Measurements from ENCODE around the gene OR8U1. TPM values are rescaled to one million over a fixed set of nuclear protein-coding genes. Genes with fewer than 3 reads are reported as not detected.
"Not testable (repeated sequence)": the region's sequence is repeated elsewhere in the genome, so short reads cannot be mapped to it uniquely, and the experiment has no call there.

Gene OR8U1
- polyA plus RNA-seq (ENCODE audit: insufficient read length in 4 of 4) = not detected

DNA sequence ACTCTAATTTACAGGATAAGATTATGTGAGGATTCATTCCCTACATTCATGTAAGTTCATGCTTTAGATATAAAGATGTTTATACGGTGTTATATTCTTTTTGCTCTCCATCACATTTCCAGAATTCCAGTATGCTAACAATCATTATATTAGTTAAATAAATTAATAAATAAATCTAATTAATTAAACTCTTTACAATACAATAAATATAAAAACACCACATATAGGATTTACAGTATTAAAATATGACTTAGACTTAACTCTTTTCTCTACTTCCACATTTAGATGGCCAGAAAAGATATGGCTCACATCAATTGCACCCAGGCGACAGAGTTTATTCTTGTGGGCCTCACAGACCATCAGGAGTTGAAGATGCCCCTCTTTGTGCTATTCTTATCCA, at the start of gene OR8U1:
OR8U1 (plus strand) TSS at position 301 of the 400 bp plus-strand sequence; CDS start at position 301, 0 bp downstream.
- DNase-seq (ENCODE audit: low read depth in 4 of 4, low spot score in 3 of 4) = no peak

DNA sequence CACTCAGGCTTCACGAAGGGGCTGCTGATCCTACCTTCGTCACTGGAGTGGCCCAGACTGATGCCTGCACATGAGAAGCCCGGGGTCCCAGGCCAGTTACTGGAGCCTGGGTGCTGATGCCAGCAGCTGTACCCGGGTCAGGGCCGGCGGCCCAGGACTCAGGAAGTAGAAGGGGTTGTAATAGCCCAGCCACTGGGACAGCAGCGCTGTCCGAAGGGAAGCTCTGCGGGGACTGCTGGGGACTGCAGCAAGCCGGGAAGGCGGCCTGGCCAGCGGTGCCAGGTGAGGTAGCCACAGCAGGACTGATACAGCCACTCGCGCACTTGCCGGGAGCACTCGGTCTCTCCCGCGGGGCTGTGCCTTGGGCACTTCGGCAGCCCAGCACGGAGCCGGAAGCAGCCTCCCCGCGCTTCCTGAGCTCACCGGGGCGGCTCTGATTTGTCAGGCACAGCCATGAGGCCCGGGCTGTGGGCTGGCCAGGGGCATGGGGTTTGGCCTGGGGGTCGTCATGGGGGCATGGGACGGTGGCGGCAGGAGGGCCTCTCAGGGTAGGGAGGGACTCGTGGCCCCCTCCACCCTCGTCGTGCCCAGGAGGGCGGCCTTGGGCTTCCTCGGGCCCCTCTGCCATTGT, 43.4 kb upstream of the OR8U1 start:
- DNase-seq (ENCODE audit: low read depth in 4 of 4, low spot score in 3 of 4) = no peak

DNA sequence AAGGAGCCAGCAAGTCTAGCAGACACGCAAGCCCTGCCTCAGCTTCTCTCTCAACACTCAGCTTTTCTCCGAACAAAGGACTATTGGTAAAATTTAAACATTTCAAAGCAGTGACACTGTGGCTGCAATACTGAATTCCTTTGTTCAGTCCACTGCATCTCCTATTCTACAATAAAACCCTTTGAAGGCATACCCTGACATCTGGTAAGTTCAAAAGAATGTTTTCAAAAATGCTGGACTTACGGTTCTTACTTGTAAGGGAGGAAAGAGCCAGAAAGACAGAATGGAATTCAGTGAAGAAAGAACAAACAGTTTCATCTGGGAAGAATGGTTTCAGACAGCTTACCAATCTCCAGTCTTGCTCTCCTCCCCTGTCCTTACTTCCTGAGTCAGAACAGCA, 42.3 kb upstream of the OR8U1 start:
- DNase-seq (ENCODE audit: low read depth in 4 of 4, low spot score in 3 of 4) = no peak

DNA sequence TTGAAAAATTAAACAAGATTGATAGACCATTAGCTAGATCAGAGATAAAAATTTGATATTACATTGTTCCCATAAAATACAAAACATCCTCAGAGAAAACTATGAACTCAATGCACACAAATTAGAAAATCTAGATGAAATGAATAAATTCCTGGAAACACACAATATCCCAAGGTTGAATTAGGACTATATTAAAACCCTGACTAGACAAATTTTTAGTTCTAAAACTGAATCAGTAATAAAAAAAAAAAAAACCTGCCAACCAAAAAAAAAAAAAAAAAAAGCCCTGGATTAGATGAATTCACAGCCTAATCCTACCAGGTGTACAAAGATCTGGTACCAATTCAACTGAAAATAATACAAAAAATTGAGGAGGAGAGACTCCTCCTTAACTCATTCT, 35.1 kb upstream of the OR8U1 start:
- no peak for DNase-seq (ENCODE audit: low read depth in 4 of 4, low spot score in 3 of 4)

DNA sequence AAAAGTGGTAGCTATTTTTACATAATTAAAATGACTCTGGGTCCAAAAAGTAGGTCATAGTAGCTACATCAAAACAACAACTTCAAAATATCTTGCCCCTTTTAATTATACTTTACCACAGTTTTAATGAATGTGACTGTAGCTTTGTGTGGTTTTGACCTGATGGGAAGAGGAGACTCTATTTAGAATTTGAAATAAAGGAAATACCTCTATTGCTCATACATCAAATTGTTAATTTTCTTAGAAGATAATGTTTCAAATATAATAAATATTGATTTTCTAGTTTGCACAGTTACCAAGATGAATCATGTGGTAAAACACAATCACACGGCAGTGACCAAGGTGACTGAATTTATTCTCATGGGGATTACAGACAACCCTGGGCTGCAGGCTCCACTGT, 29.7 kb upstream of the OR8U1 start, which contains the start of gene OR8K1:
OR8K1 (plus strand) TSS at position 301 of the 400 bp plus-strand sequence; CDS start at position 301, 0 bp downstream.
- no peak for DNase-seq (ENCODE audit: low read depth in 4 of 4, low spot score in 3 of 4)

DNA sequence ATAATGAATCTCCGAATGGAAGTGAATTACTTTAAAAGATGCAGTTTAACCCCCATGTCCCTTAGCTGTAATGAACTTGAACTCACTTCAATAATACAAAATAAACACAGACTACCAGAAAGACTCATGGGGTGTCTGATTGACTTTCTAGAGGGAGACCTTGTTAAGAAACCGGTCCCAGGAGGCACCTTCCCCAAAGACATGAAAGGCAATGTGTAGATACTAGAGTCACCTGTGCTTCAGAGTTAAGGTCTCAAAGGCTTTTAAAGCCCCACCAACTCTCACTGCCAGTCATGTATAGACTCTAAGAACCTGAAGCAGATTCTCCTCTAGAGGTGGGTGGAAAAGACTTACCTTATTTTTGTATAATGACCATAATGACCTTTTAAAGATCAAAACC, 21.4 kb upstream of the OR8U1 start, which contains the start of gene OR8J1:
OR8J1 (plus strand) TSS at position 301 of the 400 bp plus-strand sequence. CDS start 5,956 bp downstream, outside the sequence.
- DNase-seq (ENCODE audit: low read depth in 4 of 4, low spot score in 3 of 4) = no peak

DNA sequence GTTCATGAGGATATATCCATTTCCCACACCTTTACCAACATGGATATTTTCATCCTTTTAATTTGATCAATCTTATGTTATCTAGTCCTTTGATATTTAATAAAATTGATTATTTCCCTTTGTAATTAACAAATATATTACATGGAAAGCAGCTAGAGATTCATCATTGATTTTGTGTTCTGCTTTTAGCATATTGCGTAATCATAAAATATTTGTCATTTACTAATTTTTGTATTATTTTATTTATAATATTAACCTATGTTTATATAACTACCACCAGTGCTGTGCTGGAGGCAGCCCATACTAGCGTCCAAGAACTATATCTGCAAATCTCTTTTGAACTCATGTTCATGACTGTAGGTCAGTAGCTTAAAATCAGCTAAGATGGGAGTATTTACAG, 4.7 kb downstream of the OR8U1 start:
- DNase-seq (ENCODE audit: low read depth in 4 of 4, low spot score in 3 of 4) = no peak

DNA sequence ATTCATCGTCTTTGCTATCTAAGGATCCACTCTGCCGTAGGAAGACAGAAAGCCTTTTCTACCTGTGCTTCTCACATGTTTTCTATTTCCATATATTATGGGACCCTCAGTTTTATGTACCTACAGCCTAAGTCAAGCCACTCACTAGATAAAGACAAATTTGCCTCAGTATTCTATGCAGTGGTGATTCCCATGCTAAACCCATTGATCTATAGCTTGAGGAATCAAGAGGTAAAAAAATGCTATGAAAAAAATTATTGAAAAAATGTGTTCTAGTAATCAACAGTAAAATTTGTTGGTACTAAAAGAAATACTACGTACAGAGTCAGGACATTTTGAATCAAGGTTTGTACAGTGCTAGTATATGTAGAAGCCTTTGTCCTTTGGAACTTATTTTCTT, 19.0 kb downstream of the OR8U1 start:
- DNase-seq (ENCODE audit: low read depth in 4 of 4, low spot score in 3 of 4) = no peak

DNA sequence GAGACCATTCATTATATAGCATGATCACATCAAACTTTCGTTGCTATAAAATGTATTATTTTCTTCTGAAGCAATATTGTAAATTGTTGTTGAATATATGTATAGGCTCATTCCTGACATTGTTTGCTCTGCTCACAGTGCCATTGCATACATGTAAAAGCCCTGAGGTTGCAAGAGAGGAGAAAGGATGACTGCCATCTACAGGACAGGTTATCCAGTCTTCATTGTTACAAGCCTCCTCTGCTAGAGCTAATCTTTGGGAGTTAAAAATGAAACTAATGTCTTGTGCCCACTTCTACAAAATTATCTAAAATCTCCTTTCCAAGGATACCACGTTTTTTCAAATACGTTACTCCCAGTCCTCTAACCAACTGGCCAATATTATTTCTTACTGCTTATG, 20.6 kb downstream of the OR8U1 start:
- DNase-seq (ENCODE audit: low read depth in 4 of 4, low spot score in 3 of 4) = no peak

DNA sequence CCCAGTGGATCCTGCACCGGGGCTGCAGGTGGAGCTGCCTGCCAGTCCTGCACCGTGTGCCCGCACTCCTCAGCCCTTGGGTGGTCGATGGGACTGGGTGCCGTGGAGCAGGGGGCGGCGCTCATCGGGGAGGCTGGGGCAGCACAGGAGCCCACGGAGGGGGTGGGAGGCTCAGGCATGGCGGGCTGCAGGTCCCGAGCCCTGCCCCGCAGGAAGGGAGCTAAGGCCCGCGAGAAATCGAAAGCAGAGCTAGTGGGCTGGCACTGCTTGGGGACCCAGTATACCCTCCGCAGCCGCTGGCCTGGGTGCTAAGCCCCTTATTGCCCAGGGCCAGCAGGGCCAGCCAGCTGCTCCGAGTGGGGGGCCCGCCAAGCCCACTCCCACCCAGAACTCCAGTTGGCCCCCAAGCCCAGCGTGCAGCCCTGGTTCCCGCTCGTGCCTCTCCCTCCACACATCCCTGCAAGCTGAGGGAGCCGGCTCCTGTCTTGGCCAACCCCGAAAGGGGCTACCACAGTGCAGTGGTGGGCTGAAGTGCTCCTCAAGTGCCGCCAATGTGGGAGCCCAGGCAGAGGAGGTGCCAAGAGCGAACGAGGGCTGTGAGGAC, 26.5 kb downstream of the OR8U1 start:
- not testable (repeated sequence) for DNase-seq (ENCODE audit: low read depth in 4 of 4, low spot score in 3 of 4)

DNA sequence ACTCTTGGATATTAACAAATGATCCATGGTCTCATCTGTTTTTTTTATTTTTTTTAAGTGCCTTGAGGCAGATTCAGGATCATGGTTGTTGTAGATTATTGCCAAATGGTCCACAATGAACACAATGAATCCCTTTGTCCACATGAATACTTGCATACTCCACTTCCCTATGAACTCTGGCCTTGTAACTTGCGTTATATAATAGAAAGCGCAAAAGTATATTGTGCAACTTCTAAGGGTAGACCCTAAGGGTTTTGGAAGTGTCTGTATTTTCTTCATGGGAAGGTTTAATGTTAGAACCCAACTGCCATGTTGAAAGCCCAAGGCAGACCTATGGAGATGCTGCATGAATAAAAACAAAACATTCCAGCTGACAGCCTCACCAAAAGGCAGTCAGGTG, 29.0 kb downstream of the OR8U1 start:
- DNase-seq (ENCODE audit: low read depth in 4 of 4, low spot score in 3 of 4) = no peak

DNA sequence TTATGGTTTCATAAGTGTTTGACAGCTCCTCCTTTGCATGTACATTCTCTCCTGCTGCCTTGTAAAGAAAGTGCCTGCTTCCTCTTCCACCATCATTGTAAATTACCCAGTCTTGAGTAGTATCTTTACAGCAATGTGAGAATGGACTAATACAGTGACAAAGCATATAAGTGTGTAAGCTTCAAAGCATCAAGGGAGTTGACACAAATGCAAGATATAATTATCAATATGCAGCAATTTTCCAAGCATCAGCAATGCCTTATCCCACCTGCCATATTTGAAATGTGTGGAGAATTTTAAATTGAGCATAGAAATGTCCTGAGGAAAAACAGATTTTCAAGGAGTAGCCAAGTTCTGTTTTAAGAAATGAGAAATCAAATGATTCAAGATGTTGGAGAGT, 35.4 kb downstream of the OR8U1 start:
- no peak for DNase-seq (ENCODE audit: low read depth in 4 of 4, low spot score in 3 of 4)

DNA sequence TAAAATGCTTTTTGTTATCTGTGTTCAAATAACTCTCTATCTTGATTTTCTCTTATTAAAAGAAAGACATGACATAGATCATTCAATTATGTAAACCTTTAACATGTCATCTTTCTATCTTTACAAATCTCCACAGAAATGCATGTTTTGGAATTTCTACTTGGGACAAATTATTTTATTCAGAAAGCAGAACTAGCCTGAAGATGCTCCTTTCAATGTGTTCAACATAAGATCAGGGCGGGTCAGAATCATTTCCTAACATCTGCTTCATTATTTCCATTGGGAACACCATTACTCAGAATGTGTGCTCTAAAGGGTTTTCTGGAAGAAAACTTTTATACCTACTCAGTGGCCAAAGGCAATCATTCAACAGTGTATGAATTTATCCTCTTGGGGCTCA, 37.0 kb downstream of the OR8U1 start, which contains the start of gene OR5AL1:
OR5AL1 (plus strand) TSS at position 301 of the 400 bp plus-strand sequence.
- no peak for DNase-seq (ENCODE audit: low read depth in 4 of 4, low spot score in 3 of 4)

Other genes starting within 250 kb of the OR8U1 start
- gene OR8J3, start 235.4 kb upstream of the OR8U1 start, polyA plus RNA-seq (ENCODE audit: insufficient read length in 4 of 4) = not detected
- not detected for gene OR8K5, start 215.3 kb upstream of the OR8U1 start, polyA plus RNA-seq (ENCODE audit: insufficient read length in 4 of 4)
- gene OR5J2, start 199.0 kb upstream of the OR8U1 start, polyA plus RNA-seq (ENCODE audit: insufficient read length in 4 of 4) = not detected
- gene OR5T2, start 141.4 kb upstream of the OR8U1 start, polyA plus RNA-seq (ENCODE audit: insufficient read length in 4 of 4) = not detected
- not detected for gene OR5T3, start 123.4 kb upstream of the OR8U1 start, polyA plus RNA-seq (ENCODE audit: insufficient read length in 4 of 4)
- gene OR5T1, start 101.5 kb upstream of the OR8U1 start, polyA plus RNA-seq (ENCODE audit: insufficient read length in 4 of 4) = not detected
- under 1 TPM in 1 of 4 donors, not detected in 3; 0.01 TPM for gene OR8H1, start 83.4 kb upstream of the OR8U1 start, polyA plus RNA-seq (ENCODE audit: insufficient read length in 4 of 4)
- not detected for gene OR8K3, start 60.5 kb upstream of the OR8U1 start, polyA plus RNA-seq (ENCODE audit: insufficient read length in 4 of 4)
- gene OR8K1, start 29.6 kb upstream of the OR8U1 start, polyA plus RNA-seq (ENCODE audit: insufficient read length in 4 of 4) = under 1 TPM in 1 of 4 donors, not detected in 3; 0.05 TPM
- not detected for gene OR8J1, start 21.3 kb upstream of the OR8U1 start, polyA plus RNA-seq (ENCODE audit: insufficient read length in 4 of 4)
- gene OR5AL1, start 37.1 kb downstream of the OR8U1 start, polyA plus RNA-seq (ENCODE audit: insufficient read length in 4 of 4) = not detected
- gene OR5M3, start 97.7 kb downstream of the OR8U1 start, polyA plus RNA-seq (ENCODE audit: insufficient read length in 4 of 4) = not detected
- not detected for gene OR5M8, start 115.7 kb downstream of the OR8U1 start, polyA plus RNA-seq (ENCODE audit: insufficient read length in 4 of 4)
- gene OR5M11, start 167.6 kb downstream of the OR8U1 start, polyA plus RNA-seq (ENCODE audit: insufficient read length in 4 of 4) = not detected
- gene OR5M10, start 202.1 kb downstream of the OR8U1 start, polyA plus RNA-seq (ENCODE audit: insufficient read length in 4 of 4) = not detected
- not detected for gene OR5M1, start 239.2 kb downstream of the OR8U1 start, polyA plus RNA-seq (ENCODE audit: insufficient read length in 4 of 4)

Data from right renal pelvis (tissue), 4 donors.